TTC549 (cell line): ENCODE data around the gene BRIX1.
"Not testable (repeated sequence)": the region's sequence is repeated elsewhere in the genome, so short reads cannot be mapped to it uniquely, and the experiment has no call there.

ENCODE experiments used
- FAIRE-seq: peaks from 2 replicates; lab custom pipeline; 2012; peaks lifted over from hg19 to GRCh38; lab: Jason Lieb, UNC

BRIX1 gene

DNA sequence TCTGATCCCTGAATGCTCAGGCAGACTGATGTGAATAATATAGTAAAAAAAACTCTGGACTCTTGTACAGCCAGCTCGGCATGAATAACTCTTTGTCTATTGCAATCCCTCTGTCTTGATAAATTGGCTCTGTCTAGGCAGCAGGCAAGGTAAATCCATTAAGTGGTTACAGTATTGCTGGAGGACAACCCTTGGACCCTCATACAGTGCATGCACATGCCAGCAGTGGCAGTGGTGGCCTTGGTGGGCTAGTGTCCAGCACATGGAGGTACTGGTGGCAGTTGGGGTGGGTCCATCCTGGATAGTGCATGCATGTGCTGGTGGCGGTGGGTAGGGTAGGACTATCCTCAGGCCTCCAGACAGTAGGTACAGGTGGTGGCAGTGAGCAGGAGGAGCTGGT lies 52.7 kb downstream of the BRIX1 start:
- no peak for FAIRE-seq

DNA sequence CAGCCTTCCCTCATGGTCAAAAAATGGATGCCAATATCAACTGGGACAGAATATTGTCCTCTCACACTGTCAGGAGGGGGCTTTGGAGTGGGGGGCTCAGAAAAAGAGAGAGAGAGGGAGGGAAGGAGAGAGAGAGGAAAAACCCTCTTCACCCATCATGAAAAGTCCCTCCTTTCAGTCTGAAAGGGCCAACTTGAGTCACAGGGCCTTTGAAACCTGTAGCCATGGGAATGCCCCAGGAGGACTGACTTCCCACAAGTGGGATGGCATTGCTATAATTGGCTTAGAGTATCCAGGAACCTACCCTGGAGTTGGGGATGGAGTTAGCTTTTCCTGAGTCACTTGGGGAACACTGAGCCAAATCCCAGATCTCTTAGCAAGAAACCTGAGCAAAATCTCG lies 55.0 kb downstream of the BRIX1 start:
- no peak for FAIRE-seq

DNA sequence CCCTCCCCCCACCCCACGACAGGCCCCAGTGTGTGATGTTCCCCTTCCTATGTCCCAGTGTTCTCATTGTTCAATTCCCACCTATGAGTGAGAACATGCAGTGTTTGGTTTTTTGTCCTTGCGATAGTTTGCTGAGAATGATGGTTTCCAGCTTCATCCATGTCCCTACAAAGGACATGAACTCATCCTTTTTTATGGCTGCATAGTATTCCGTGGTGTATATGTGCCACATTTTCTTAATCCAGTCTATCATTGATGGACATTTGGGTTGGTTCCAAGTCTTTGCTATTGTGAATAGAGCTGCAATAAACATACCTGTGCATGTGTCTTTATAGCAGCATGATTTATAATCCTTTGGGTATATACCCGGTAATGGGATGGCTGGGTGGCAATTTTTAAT lies 56.1 kb downstream of the BRIX1 start:
- not testable (repeated sequence) for FAIRE-seq
